Erythroblast (primary cell): ENCODE data around the gene MYLK.

Experiments used
- GATA1 ChIP-seq: IDR thresholded peaks from 2 replicates; pipeline ENCODE4 v1.6.1; 2011; ENCODE audit warnings: low read depth, mild to moderate bottlenecking, control low read depth, low read length, moderate library complexity
- POLR2A ChIP-seq: IDR thresholded peaks from 2 replicates; pipeline ENCODE4 v1.6.1; 2011; ENCODE audit warnings: mild to moderate bottlenecking, low read length

DNA sequence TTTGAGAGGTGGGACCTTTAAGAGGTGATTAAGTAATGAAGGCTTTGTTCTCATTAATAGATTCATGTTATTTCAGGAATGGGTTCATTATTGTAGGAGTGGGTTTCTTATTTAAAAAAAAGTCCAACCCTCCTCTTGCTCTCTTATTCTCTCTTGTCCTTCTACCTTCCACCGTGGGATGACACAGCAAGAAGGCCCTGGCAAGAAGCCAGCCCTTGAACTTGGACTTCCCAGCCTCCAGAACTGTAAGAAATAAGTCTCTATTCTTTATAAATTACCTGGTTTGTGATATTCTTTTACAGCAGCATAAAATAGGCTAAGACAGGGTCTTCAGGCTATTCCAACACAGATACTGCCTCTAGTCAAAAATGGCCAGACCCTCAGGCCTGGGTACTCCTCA lies 62.2 kb downstream of the MYLK start:
- no peak for TF ChIP-seq POLR2A
- TF ChIP-seq GATA1: no peak
